ENCODE measurements around the gene GRIN2C.
A peak's percentile ranks its signal among the peaks of the same experiment; 100 is the strongest.

DNA sequence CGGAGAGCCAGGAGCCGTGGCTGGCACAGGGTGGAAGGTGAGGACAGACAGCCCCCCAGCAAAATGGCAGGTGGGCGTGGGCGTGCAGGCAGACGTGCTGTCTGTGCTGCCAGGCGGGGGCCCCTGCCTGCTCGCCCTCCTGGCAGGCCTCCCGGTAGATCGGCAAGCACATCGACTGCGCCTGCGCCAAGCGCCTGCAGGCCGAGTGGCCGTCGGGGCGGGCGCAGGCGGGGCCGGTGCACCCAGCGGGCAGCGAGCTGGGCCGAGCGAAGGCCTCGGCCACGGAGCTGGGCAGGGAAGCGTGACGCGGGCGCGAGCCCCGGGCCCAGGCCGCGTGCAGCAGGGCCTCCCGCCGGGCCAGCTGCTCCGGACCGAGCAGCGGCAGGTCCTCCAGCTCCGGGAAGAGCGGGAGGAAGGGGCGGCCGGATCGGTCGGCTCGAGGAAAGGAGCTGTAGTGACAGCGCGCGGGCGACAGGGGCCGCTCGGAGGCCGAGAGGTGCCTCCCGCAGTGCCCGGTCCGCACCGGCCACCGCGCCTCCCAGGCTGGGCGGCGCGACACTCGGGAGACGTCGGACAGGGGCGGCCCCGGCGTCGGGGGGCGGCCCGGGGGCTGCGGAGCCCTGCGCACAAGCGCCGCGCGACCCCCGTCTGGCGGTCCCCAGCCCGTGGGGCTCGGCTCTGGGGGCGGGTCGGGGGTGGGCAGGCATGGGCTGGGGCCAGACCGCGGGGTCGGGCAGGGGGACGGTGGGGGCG is 16.9 kb downstream of the GRIN2C start:
- TF ChIP-seq, protein P1, sequence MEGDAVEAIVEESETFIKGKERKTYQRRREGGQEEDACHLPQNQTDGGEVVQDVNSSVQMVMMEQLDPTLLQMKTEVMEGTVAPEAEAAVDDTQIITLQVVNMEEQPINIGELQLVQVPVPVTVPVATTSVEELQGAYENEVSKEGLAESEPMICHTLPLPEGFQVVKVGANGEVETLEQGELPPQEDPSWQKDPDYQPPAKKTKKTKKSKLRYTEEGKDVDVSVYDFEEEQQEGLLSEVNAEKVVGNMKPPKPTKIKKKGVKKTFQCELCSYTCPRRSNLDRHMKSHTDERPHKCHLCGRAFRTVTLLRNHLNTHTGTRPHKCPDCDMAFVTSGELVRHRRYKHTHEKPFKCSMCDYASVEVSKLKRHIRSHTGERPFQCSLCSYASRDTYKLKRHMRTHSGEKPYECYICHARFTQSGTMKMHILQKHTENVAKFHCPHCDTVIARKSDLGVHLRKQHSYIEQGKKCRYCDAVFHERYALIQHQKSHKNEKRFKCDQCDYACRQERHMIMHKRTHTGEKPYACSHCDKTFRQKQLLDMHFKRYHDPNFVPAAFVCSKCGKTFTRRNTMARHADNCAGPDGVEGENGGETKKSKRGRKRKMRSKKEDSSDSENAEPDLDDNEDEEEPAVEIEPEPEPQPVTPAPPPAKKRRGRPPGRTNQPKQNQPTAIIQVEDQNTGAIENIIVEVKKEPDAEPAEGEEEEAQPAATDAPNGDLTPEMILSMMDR (IDR thresholded peaks at IDR 0.05) = peak; percentile 22 to 61
- no peak for TF ChIP-seq POLR2AphosphoS5 (IDR thresholded peaks at IDR 0.05)
